HG03159 (cell line): ENCODE results near the gene PBRM1.

Source experiments
- ATAC-seq: cut with Tn5 transposase; IDR thresholded peaks from one replicate; pipeline ENCODE4 v1.9.1; 2021; ENCODE audit warnings: mild to moderate bottlenecking, moderate library complexity; ENCODE audit not compliant: unreplicated experiment

The PBRM1 gene

DNA sequence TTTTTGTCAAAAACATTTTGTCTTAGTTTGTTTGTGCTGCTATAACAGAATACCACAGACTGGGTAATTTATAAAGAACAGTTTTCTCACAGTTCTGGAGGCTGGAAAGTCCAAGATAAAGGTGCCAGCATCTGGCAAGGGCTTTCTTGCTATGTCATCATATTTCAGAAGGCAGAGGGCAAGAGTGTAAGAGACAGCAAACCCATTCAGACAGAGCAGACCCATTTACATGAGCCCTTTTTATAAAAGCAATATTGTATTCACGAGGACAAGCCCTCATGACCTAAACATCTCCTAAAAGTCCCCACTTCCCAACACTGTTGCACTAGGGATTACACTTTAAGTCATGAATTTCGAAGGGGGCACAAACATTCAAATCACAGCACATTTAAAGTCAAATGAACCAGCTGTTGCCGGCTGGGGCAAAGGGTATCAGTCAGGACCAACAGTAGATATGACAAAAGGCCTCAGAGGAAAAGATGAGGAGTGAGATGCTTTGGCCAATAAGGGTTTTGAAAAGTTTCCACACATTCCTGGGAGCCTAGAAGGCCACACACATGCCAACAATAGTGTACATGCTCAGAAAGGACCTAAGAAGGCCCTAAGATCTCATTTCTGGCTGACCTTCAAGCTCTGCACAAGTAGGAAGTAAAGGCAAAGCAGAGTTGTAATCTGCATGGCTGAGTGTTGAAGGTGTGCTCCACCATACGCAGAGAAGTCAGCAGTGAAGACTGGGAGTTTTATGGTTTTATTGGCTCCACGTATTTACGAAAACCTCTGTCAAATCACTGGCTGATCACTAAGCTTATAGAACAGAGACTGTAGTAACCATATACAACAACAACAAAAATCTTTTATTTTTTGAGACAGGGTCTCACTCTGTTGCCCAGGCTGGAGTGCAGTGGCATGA, 111.4 kb downstream of the PBRM1 start:
- ATAC-seq: no peak

DNA sequence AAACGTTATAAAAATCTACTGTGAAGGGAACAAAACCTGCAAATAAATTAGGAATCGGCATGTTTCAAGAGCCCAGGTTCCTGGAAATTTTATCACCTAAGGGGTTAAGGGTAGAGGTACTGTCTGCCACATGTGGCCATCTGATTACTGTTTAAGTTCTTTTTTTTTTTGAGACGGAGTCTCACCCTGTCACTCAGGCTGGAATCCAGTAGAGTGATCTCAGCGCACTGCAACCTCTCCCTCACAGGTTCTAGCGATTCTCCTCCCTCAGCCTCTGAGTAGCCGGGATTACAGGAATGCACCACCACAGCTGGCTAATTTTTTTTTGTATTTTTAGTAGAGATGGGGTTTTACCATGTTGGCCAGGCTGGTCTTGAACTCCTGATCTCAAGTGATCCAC, 113.5 kb downstream of the PBRM1 start:
- ATAC-seq: no peak

DNA sequence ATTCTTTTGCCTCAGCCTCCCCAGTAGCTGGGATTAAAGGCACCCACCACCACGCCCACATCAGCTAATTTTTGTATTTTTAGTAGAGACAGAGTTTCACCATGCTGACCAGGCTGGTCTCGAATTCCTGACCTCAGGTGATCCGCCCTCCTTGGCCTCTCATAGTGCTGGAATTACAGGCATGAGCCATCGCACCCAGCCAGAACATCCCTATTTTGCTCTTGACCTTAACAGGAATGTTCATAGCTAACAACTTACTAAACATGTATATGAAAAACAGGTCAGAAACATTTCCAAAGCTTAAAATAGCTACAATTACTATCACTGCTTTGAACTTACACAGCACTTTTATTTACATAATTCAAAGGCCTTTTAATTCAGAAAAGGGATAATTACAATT, 115.6 kb downstream of the PBRM1 start:
- ATAC-seq: no peak

DNA sequence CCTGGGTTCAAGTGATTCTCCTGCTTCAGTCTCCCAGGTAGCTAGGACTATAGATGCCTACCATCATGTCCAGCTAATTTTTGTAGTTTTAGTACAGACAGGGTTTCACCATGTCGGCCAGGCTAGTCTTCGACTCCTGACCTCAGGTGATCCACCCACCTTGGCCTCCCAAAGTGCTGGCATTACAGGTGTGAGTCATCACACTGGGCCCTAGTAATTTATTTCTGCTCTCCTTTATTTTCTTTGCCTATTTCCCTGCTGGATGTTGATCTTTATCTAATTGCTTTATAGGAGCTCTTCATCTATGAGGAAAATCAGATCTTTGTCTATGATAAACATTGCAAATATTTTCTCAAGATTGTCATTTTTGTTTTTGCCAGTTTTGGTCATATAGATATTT, 117.6 kb downstream of the PBRM1 start:
- no peak for ATAC-seq

DNA sequence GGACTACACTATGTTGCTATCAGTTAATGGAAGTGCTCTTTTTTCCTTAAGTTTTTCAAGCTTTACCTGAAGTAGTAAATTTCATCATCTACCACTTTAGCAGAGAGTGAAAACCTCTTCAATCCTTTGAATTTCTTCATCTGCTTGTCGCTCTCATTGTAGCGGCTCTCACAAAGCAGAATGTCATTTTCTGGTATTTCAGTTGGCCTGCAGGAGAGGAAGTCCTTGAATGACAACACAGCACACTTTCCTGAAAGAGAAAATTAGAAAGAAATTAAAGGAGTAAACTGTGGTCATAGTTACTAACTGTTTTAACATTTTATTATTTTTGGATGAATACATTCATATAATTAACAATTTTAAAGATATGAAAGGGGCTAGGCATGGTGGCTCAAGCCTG, 121.7 kb downstream of the PBRM1 start:
- ATAC-seq: no peak

DNA sequence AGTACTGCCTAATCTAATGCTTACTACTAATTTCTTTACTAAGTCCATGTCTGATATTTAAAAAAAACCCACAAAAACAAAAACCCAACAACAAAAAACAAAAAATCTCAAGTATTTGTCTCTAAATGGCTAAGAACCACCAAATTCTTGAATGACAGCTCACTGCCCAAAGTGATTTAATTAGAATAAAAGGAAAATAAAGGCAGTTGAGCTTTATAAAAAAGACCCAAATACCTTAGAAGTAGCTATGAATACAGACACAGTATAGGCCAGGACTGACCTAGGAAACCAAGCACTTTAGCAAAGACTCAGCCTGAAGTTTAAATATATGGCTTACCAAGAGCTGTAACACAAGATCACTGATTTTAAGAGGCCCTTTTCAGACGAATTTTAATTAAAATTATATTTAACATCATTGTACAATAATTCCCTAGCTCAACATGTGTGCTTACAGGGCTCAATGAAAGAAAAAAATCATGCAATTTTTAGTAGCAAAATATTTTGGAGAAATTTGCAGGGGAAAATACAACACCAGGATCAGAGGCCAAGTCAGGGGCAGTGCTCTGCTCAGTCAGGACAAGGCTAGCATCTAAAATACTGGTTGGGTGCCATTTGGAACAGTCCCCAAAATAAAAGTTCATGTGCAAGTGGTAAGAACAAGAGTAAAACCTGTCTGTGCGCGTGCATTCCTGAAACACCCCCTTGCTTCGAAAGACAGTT, 124.5 kb downstream of the PBRM1 start:
- ATAC-seq: no peak

DNA sequence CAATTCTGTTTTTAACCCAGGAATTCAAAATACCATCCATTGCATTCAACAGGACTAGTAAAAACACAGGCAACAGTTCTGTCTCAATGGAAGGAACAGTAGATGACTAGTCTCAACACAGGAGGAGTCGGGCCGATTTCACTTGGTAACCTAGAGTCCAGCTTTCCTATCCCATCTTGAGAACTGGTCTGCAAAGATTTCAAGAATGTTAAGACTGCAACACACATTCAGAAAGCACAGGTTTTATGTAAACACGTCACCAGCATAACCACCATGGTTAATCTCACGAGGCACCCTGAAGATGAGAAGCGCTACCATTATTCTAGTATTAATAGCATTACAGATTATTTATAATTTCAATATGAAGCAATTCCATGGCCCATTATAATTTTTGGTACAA, 127.3 kb downstream of the PBRM1 start:
- ATAC-seq: no peak

DNA sequence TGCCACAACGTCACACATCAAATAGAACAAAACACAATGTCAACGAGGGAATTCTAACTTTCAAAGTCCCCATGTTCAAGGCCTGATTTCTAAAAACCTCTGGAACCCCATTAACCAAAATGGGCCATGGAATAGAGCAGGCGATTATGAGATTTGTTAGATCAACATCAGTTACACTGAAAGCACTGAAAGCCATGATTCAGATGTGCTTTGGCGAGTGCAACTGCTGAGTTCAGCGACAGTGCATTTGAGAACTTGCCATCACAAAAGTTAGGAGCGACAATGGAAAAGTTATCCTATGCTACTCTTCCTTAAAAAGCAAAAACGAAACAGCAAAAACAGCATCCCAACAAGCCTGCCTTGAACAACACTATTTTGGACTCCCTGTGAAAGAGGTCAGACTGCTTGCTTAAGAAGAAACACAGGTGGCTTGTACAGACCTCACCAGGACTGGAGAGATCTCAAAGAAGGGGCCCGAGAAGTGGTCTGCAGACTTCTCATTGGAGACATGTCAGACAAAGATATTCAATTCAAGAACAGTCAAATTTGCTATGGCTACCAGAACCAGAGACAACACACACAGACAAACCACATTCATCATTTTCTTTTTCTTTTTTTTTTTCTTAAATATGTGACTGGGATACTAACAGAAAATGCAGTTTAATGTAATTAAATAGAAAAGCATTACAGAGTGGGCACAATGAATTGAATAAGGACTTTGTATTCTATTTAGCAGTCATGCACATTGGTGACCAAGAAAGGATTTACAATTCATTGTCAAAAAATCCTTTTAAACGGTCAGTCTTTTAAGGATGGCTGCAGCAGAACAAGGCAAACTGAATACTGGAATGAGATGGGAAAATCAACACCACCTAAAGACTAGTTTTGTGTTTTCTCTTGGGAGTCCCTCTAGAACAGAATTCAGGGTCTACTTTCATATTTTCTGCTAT, 128.4 kb downstream of the PBRM1 start:
- no peak for ATAC-seq

DNA sequence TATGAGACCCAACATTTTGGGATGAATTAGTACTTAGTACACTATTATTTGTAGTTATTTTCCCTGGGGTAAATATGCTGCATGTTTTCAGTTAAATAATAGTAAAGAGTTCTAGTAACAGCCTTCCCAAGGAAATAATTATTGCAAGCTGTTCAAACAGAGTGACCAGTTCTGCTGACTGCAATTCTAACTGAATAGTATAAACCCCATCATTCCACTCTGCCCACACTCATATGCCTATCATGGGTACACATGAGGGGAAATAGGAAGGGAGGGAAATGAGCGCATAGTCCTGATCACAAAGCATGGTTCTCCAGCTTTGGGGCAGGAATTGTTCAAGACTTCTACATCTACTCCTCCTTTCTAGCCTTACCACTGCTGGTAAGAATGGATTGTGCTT, 130.7 kb downstream of the PBRM1 start:
- ATAC-seq: no peak

DNA sequence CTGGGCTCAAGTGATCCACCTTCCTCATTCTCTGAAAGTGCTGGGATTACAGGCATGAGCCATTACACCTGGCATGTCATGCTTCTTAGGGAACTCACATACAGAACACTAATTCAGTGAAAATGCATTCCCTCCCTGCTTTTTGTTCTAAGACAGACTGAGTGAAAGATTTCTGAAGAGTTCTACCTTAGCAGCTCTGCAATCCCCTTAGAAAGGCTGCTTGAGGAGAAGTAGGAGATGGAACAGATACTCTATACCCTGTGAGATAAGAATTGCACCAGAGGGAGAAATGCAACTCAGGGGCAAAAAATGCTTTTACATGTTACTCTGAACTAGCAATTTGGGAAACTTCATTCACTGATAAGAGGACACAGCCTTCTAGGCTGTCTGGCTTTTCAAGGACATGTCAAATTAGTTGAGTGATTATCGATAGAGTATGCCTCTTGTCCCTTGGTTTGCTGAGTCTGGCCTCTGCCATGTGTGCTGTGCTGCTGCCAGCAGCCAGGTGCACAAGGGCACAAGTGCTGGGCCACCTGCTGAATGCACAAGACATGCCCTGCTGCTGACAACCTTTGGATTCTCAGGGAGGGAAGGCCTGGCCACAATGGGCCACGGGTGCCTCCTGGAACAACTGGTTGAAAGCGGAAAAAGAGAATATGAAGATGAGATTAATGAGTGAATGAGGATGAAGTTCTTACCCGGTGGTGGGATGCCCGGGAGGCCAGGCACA, 131.5 kb downstream of the PBRM1 start:
- ATAC-seq: no peak

DNA sequence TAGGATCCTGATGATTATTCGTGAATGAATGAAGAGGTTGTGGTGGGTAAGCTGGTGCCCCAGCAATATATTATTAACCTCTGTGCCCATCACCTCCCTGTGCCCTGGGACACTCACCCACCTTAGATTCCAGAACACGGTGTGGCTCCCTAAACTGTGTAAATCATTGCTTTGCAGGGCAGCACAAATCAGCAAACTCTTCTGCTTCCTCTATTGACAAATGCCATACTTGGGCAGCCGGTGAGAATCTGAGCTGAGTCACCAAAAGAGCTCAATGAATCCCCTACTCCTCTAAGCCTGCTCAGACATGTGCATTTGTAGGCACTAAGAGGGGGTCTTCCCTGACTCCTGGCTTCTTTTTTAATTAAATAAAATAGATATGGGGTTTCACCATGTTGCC, 133.6 kb downstream of the PBRM1 start:
- ATAC-seq: no peak

DNA sequence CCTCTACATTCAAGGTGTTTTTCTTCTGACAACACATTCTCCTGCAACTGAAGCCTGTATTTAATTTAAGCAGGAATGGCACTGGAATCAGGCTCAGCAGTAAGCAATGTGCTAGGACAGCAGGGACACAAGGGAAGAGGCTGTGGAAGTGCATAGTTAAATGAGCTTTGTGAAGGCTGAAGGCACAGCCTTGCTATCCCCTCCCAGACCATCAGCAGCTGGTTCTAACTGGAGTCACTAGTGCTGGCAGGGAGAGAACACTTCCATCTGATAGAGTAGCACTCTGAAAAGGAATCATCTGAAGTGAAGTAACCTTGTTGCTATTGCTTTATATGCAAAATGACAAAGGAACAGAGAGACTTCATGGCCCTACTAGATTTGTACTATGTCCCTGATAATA, 134.6 kb downstream of the PBRM1 start:
- no peak for ATAC-seq

DNA sequence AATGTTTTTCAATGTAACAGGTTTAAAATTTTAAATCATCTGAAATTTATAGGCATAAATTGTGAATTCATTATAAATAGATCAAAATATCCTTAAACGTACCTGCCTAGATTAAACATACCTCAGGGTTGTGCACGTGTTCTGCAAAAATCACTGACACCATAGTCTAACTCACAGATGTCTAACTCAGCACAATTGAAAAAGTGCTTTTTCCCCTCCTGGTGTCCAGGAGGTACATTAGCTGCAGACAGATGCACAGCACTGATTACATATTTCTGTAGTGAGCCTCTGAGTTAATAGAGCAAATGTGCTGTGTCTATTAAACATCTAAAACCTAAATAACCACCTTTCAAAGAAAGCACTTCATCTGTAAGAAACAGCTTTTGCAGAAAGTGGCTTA, 138.6 kb downstream of the PBRM1 start:
- no peak for ATAC-seq

DNA sequence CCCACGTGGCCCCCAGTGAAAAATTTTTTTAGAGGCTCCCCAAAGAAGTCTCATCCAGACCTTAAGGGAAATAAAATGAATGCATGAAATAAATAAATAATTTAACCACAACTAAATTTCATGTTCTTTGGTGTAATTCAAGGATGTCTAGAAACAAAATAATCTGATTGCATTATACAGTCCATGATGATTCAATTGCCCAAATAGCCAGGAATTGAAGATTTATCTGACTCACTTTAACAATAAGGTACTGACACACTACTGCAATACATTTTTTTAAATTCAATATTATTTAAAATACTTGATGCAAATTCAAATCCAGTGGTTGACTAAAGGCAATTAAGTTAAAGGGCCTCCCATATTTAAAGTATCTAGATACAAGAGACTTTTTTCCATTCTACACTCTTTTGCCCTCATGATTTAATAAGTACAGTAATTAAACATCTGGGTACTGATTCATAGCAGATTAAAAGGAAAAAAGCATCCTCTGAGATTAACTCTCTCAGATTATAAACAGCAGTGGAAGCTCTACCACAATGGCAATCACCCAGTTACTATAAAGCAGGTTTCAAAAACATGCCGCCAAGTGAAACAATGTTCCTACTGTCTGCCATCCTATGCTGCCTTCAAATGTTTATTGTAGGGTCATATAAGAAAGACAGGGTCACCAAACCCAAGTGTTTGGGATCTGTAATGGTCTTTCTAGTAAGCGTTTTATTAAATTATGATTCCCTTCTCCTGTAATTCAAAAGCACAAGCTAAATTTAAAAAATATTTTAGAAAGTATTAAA, 139.4 kb downstream of the PBRM1 start:
- ATAC-seq: no peak

DNA sequence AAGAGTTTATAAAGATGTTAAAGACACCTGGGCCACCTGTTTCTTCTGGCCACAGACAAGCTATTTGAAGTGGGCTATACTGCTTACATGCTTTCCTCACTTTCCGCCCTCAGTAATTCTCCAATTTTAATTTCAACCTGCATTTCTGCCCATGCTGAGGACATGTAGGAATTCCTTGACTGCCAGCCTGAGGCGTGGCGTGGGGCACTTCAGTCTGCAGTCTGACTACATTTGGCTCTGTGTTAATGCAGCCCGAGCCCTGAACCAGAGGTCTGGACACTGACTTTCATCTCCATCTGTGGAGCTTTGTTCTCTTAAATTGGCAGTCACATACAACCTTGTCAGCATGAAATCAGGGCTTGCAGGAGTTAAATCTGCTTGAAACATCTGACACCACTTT, 140.8 kb downstream of the PBRM1 start:
- no peak for ATAC-seq

DNA sequence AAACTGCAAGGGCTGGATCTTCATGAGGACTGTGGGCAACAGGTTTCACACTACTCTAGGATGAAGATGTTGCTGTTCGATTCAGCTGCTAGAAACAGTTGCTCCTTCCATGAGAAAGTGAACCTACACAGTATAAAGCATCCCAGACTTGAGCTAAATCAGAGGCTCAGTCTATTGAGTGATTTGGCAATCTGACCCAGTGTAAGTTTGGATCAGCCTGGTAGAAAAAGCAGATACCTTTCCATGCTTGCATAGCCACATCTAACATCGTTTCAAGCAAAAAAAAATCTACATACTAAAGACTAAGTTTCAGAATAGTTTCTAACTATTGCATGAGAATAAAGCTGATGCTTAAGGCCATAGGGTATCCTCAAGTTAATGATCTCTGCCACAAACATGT, 144.7 kb downstream of the PBRM1 start:
- ATAC-seq: no peak

DNA sequence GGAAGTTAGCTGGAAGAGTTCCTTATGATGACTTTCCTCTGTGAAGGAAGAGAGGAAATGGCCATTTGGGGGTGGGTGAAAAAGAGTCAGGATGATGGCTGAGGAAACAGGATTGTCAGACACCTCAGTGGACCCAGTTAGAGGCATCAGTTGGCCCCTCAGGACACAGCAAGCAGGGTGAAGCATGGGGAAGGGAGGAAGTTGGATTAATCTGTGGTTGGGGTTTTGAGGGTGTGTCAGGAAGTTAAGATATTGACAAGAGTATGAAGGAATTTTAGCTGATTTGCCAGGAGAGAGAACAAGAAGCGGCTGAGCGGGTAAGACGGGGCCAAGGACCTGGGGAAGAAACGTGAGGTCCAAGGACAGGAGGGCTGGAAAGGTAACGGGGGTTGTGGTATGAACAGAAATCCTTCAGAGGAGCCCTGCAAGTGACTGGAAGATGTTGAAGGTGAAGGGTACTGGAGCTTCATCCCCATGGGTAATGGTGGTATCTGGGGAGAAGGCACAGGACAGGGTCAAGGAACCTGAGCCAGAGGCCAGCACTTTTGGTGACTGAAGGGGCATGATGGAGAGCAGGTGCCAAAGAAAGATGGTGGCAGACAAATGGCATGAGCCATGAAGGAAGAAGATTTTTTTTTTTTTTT, 146.6 kb downstream of the PBRM1 start:
- ATAC-seq: no peak

DNA sequence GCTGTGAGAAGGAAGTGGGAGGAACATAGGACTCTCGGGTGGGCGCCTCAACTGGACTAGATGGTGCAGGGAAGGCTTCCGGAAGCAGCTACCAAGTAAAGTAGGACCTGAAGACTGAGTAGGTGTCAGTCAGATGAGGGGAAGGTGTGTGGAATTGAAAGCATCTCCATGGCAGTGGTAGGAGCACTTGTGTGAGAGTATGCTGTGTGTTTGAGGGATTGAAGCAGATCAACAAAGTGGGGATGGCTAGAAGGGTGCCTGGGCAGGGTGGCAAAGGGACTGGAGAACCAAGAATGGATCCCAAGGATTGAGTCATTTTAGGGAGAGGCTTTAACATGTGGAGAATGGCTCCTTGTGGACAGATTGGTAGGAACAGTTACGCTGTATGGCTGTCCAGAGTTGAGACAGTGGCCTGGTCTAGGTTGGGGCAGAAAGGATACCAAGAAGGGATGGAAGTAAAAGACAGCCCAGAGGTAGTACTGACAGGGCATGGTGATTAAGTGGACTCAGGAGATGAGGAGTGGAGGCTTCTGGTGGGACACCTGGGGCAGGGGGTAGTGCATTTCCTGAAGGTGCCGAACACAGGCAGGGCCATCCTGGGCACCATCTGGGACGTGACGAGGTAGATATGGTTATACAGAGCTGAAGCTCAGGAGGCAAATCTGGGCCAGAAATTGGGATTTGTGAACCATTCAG, 147.8 kb downstream of the PBRM1 start:
- ATAC-seq: no peak

DNA sequence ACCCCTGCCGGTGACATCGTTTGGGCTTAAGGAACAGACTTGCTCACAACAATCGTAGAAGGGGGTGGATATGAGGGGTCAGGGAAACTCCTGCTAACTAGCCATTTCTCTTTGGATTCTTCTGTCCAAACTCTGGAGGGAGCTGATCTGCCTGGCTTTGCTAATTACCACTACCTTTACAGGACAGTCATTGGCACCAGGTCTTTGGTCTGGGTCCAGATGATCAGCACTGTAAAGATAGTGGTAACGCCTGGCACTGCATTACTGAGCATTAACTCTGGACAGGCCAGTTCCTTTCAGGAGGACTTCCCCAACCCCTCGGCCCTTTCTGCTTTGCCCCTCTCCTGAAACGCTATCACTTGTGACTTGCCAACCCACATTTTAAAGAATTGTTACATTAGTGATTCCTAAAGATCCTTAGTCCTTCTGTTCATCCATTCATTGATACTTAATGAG, 148.5 kb downstream of the PBRM1 start:
- no peak for ATAC-seq
